Measurements from ENCODE around the gene BMP10. TPM values are rescaled to one million over a fixed set of nuclear protein-coding genes. Genes with fewer than 3 reads are reported as not detected.

BMP10 gene, protein sequence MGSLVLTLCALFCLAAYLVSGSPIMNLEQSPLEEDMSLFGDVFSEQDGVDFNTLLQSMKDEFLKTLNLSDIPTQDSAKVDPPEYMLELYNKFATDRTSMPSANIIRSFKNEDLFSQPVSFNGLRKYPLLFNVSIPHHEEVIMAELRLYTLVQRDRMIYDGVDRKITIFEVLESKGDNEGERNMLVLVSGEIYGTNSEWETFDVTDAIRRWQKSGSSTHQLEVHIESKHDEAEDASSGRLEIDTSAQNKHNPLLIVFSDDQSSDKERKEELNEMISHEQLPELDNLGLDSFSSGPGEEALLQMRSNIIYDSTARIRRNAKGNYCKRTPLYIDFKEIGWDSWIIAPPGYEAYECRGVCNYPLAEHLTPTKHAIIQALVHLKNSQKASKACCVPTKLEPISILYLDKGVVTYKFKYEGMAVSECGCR
- total RNA-seq (2022; extraction: Qiagen RNA extraction; ENCODE audit: low read depth), result not detected in 5 replicates

DNA sequence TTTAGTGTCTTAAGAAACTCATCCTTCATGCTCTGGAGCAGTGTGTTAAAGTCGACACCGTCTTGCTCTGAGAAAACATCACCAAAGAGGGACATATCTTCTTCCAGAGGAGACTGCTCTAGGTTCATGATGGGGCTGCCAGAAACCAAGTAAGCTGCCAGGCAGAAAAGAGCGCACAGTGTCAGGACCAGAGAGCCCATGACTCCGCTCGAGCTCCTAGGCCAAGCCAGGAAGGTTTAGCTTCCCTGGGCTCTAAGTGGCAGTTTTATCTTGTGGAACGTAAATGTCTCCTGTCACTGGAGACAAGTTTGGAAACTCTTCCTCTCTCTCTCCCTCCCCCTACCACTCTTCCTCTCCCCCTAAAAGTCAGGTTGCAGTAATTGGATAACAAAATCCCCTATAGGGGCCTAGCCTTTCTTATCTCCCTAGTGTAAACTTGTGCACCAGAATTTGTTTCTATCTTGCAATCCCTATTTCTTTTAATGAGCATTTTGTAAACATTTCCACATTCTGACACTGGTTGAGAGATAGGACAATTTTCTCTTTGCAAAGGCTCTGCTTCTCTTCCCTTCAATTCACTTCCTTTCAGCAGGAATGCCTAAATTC, at the start of gene BMP10:
Gene BMP10 (minus strand): TSS at position 239 of the 606 bp plus-strand sequence. CDS start 39 bp downstream, at position 200.

Other genes starting within 250 kb of the BMP10 start
- 0.03 TPM in 1 of 5 replicates, not detected in the others for gene PROKR1, start 227.8 kb downstream of the BMP10 start, total RNA-seq (2022; extraction: Qiagen RNA extraction; ENCODE audit: low read depth)
- 0.12 to 0.39 TPM (median 0.21 TPM) in 4 of 5 replicates, not detected in the other for gene ARHGAP25, start 136.6 kb downstream of the BMP10 start, total RNA-seq (2022; extraction: Qiagen RNA extraction; ENCODE audit: low read depth)
- gene GKN2, start 81.5 kb upstream of the BMP10 start, total RNA-seq (2022; extraction: Qiagen RNA extraction; ENCODE audit: low read depth), result 2.6 to 3.8 TPM (median 3.4 TPM) in 5 replicates
- gene GKN1, start 103.2 kb upstream of the BMP10 start, total RNA-seq (2022; extraction: Qiagen RNA extraction; ENCODE audit: low read depth), result 0.49 to 0.73 TPM (median 0.64 TPM) in 5 replicates
- gene ANTXR1, start 141.8 kb upstream of the BMP10 start, total RNA-seq (2022; extraction: Qiagen RNA extraction; ENCODE audit: low read depth), result 112 to 165 TPM (median 140 TPM) in 5 replicates

Data from A549 treated with CpdA at 1 μM for 4 hours (cell line).